Activated naive CD4-positive, alpha-beta T cell treated with anti-CD3 and anti-CD28 coated beads for 36 hours (primary cell): ENCODE data around the gene CD44. TPM values are rescaled to one million over a fixed set of nuclear protein-coding genes. Genes with fewer than 3 reads are reported as not detected.
A peak's percentile ranks its signal among the peaks of the same experiment; 100 is the strongest.

Source experiments
- CTCF ChIA-PET: fragments of 350-600 bp; sonication (Branson Sonifier 250); formaldehyde crosslinking; loops from one replicate; lab custom pipeline; 2021; ENCODE audit warnings: antibody characterized with exemption; lab: Charles Lee
- DNase-seq: peaks from one replicate; pipeline ENCODE4 v3.0.0-alpha.2; 2020
- H3K27ac Mint-ChIP-seq: one replicate; pipeline ENCODE4 v1.8.0; 2021; ENCODE audit warnings: mild to moderate bottlenecking, mixed read lengths
- H3K27me3 Mint-ChIP-seq: one replicate; pipeline ENCODE4 v1.8.0; 2021; ENCODE audit warnings: low read depth, mixed read lengths
- H3K36me3 Mint-ChIP-seq: one replicate; pipeline ENCODE4 v1.8.0; 2021; ENCODE audit warnings: low read depth, mixed read lengths
- H3K4me1 Mint-ChIP-seq: one replicate; pipeline ENCODE4 v1.8.0; 2021; ENCODE audit warnings: low read depth, mixed read lengths
- H3K4me3 Mint-ChIP-seq: one replicate; pipeline ENCODE4 v1.8.0; 2021; ENCODE audit warnings: mild to moderate bottlenecking, moderate library complexity, mixed read lengths
- H3K9me3 Mint-ChIP-seq: one replicate; pipeline ENCODE4 v1.8.0; 2021; ENCODE audit warnings: mixed read lengths
- intact Hi-C: fragments of 100-400 bp; cut with micrococcal nuclease; formaldehyde crosslinking; loops from one replicate; pipeline ENCODE4 v1.15.1; 2023
- total RNA-seq, 2 experiments: library from RNA; stranded (reverse); gene quantifications; one replicate each; pipeline ENCODE4 v1.2.3, GENCODE V29; 2021

CD44 gene
- total RNA-seq, 2 experiments from 2014 or later = 389 to 405 TPM

- Mint-ChIP-seq H3K4me1 (peaks cover 21% of the 10 kb centered on the region), H3K27ac (peak overlapping the region; percentile 19), H3K27me3 (no peaks in the 10 kb centered on the region)
Measured at GRCh38 chr11:35227576-35228327, 88.8 kb downstream of the CD44 start.

GRCh38 chr11:35228328-35228725 is 89.4 kb downstream of the CD44 start:
- Mint-ChIP-seq H3K27ac (peak overlapping the region; percentile 19), H3K27me3 (no peaks in the 10 kb centered on the region), H3K4me3 (no peak overlapping the region), H3K4me1 (peaks cover 26% of the 10 kb centered on the region), H3K9me3 (peaks cover 3% of the 10 kb centered on the region), H3K36me3 (peaks cover 81% of the 10 kb centered on the region)
- no peak for DNase-seq
- intact Hi-C loops = no loop called here
- CTCF ChIA-PET = interaction anchor here (1.0 to 1.3 kb wide), 2 partner anchors 8 to 9 kb away, joined by 3 to 4 read pairs; no protein-coding TSS in a partner anchor

More at GRCh38 chr11:35227576-35228327, 88.8 kb downstream of the CD44 start:
- no peak for DNase-seq
- Mint-ChIP-seq H3K9me3 (peaks cover 3% of the 10 kb centered on the region), H3K4me3 (no peak overlapping the region), H3K36me3 (peaks cover 82% of the 10 kb centered on the region)
- intact Hi-C loops = no loop called here
- CTCF ChIA-PET = interaction anchor here (1.0 to 1.3 kb wide), 3 partner anchors 8 to 10 kb away, joined by 3 to 4 read pairs (median 4); no protein-coding TSS in a partner anchor

GRCh38 chr11:35230388-35230787 is 91.4 kb downstream of the CD44 start:
- DNase-seq = no peak
- no peak overlapping the region for H3K27ac Mint-ChIP-seq
- CTCF ChIA-PET = no interaction called here
- H3K36me3 Mint-ChIP-seq = peaks cover 66% of the 10 kb centered on the region
- intact Hi-C loops = no loop called here
- peaks cover 16% of the 10 kb centered on the region for H3K9me3 Mint-ChIP-seq
- no peak overlapping the region for H3K4me3 Mint-ChIP-seq
- H3K4me1 Mint-ChIP-seq = peaks cover 44% of the 10 kb centered on the region
- no peaks in the 10 kb centered on the region for H3K27me3 Mint-ChIP-seq

- peaks cover 16% of the 10 kb centered on the region for H3K9me3 Mint-ChIP-seq
- CTCF ChIA-PET = interaction anchor here (0.7 kb wide), 1 partner anchor 74 kb away, joined by 3 read pairs; no protein-coding TSS in a partner anchor
- intact Hi-C loops = no loop called here
- H3K27me3 Mint-ChIP-seq = no peaks in the 10 kb centered on the region
- H3K4me3 Mint-ChIP-seq = no peak overlapping the region
- H3K36me3 Mint-ChIP-seq = peaks cover 58% of the 10 kb centered on the region
- peak overlapping the region; percentile 8 for H3K27ac Mint-ChIP-seq
- H3K4me1 Mint-ChIP-seq = peaks cover 53% of the 10 kb centered on the region
- no peak for DNase-seq
Measured at GRCh38 chr11:35231076-35231860, 92.3 kb downstream of the CD44 start.

- Mint-ChIP-seq H3K27ac (peak overlapping the region; percentile 14), H3K27me3 (no peaks in the 10 kb centered on the region), H3K9me3 (peaks cover 16% of the 10 kb centered on the region), H3K36me3 (peaks cover 46% of the 10 kb centered on the region), H3K4me1 (peaks cover 62% of the 10 kb centered on the region), H3K4me3 (no peak overlapping the region)
- no peak for DNase-seq
- CTCF ChIA-PET = interaction anchor here (0.9 to 1.7 kb wide), 3 partner anchors 11 to 159 kb away, joined by 3 read pairs; no protein-coding TSS in a partner anchor
- intact Hi-C loops = no loop called here
Measured at GRCh38 chr11:35232891-35233330, 93.9 kb downstream of the CD44 start.

- DNase-seq = no peak
- Mint-ChIP-seq H3K9me3 (peaks cover 16% of the 10 kb centered on the region), H3K27me3 (no peaks in the 10 kb centered on the region), H3K27ac (no peak overlapping the region), H3K36me3 (peaks cover 41% of the 10 kb centered on the region), H3K4me3 (no peak overlapping the region), H3K4me1 (peaks cover 63% of the 10 kb centered on the region)
- CTCF ChIA-PET = interaction anchor here (0.6 to 1.7 kb wide), 5 partner anchors 9 to 427 kb away, joined by 3 to 5 read pairs (median 3); no protein-coding TSS in a partner anchor
- intact Hi-C loops = no loop called here
Measured at GRCh38 chr11:35233518-35233917, 94.5 kb downstream of the CD44 start.

- DNase-seq = no peak
- H3K27me3 Mint-ChIP-seq = no peaks in the 10 kb centered on the region
- H3K27ac Mint-ChIP-seq = no peak overlapping the region
- peaks cover 30% of the 10 kb centered on the region for H3K36me3 Mint-ChIP-seq
- peaks cover 16% of the 10 kb centered on the region for H3K9me3 Mint-ChIP-seq
- CTCF ChIA-PET = no interaction called here
- peaks cover 65% of the 10 kb centered on the region for H3K4me1 Mint-ChIP-seq
- no peak overlapping the region for H3K4me3 Mint-ChIP-seq
- intact Hi-C loops = loop anchor here (5.0 kb wide), 1 partner anchor 582 kb away; no protein-coding TSS in a partner anchor
Measured at GRCh38 chr11:35234460-35235156, 95.6 kb downstream of the CD44 start.

GRCh38 chr11:35235157-35235468 is 96.1 kb downstream of the CD44 start:
- no peak overlapping the region for H3K27ac Mint-ChIP-seq
- H3K4me3 Mint-ChIP-seq = no peak overlapping the region
- H3K27me3 Mint-ChIP-seq = no peaks in the 10 kb centered on the region
- peaks cover 66% of the 10 kb centered on the region for H3K4me1 Mint-ChIP-seq
- intact Hi-C loops = loop anchor here (5.0 kb wide), 1 partner anchor 583 kb away; no protein-coding TSS in a partner anchor
- peaks cover 16% of the 10 kb centered on the region for H3K9me3 Mint-ChIP-seq
- CTCF ChIA-PET = interaction anchor here (0.6 to 1.6 kb wide), 2 partner anchors 57 to 1271 kb away, joined by 3 to 5 read pairs; no protein-coding TSS in a partner anchor
- no peak for DNase-seq
- H3K36me3 Mint-ChIP-seq = peaks cover 26% of the 10 kb centered on the region

- CTCF ChIA-PET = interaction anchor here (0.6 to 1.6 kb wide), 6 partner anchors 8 to 1271 kb away, joined by 3 to 5 read pairs (median 4); no protein-coding TSS in a partner anchor
- intact Hi-C loops = loop anchor here (5.0 kb wide), 1 partner anchor 583 kb away; no protein-coding TSS in a partner anchor
- Mint-ChIP-seq H3K27ac (no peak overlapping the region), H3K36me3 (peaks cover 22% of the 10 kb centered on the region), H3K4me1 (peaks cover 66% of the 10 kb centered on the region), H3K27me3 (no peaks in the 10 kb centered on the region), H3K9me3 (peaks cover 16% of the 10 kb centered on the region), H3K4me3 (no peak overlapping the region)
- DNase-seq = no peak
Measured at GRCh38 chr11:35235498-35235897, 96.5 kb downstream of the CD44 start.

- intact Hi-C loops = loop anchor here (1.0 to 5.0 kb wide), 6 partner anchors 19 to 584 kb away; no protein-coding TSS in a partner anchor
- DNase-seq = peak; percentile 85
- CTCF ChIA-PET = interaction anchor here (0.8 to 1.6 kb wide), 10 partner anchors 8 to 234 kb away, joined by 3 to 6 read pairs (median 4); no protein-coding TSS in a partner anchor
- H3K9me3 Mint-ChIP-seq = peaks cover 16% of the 10 kb centered on the region
- peaks cover 16% of the 10 kb centered on the region for H3K36me3 Mint-ChIP-seq
- H3K27ac Mint-ChIP-seq = peak overlapping the region; percentile 59
- H3K4me1 Mint-ChIP-seq = peaks cover 67% of the 10 kb centered on the region
- H3K27me3 Mint-ChIP-seq = no peaks in the 10 kb centered on the region
- no peak overlapping the region for H3K4me3 Mint-ChIP-seq
Measured at GRCh38 chr11:35235936-35236666, 97.1 kb downstream of the CD44 start.

GRCh38 chr11:35236667-35237003 is 97.7 kb downstream of the CD44 start:
- H3K36me3 Mint-ChIP-seq = peaks cover 12% of the 10 kb centered on the region
- CTCF ChIA-PET = interaction anchor here (0.8 to 1.9 kb wide), 10 partner anchors 9 to 235 kb away, joined by 3 to 6 read pairs (median 4); no protein-coding TSS in a partner anchor
- peaks cover 16% of the 10 kb centered on the region for H3K9me3 Mint-ChIP-seq
- H3K27me3 Mint-ChIP-seq = no peaks in the 10 kb centered on the region
- H3K27ac Mint-ChIP-seq = peak overlapping the region; percentile 59
- H3K4me3 Mint-ChIP-seq = no peak overlapping the region
- intact Hi-C loops = loop anchor here (1.0 to 5.0 kb wide), 6 partner anchors 19 to 584 kb away; no protein-coding TSS in a partner anchor
- peaks cover 68% of the 10 kb centered on the region for H3K4me1 Mint-ChIP-seq
- peak; percentile 18 for DNase-seq
